ENCODE results near the gene PDE6A.

Gene PDE6A

DNA sequence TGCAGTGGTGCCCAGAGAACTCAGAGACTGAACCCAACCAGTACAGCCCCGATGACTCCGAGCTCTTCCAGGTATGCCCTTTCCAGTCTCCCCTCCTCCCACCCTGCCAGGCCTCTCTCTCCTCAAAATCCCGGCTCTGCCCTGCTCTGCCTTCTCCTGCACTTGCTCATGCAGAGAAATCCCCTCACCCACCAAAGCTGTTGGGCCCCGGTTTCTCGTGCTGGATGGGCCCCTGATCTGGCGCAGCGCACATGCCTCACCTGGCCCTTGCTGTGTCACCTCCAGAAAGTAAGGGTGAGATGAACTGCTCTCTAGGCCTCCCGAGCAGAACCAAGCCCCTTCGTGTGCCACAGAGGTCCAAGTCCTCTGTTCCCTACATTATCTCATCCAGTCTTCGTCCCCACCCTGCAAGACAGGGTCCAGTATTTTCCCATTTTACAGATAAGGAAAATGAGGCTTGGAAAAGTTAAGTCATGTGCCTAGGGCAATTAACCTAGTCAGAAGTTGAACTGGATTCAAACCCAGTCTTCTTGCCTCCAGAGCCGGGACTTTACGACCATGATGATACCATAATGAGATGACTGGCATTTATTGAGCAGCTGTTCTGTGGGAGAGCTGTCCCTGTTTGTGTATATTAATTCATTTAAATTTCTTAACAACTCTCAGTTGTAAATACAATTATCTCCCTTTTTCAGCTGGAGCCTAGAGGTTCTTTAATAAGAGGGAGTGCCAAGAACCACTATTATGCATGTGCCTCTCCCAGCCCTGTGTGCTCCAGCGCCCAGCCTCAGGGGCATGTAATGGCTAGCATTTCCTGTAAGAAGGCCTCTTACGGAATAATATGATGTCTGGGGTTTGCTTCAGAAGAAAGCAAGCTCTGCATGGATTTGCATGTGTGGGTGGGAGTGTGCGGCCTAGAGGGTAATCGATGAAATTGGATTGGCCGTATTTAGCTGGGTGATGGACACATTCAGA is 123.8 kb downstream of the PDE6A start:
- H3K4me3 ChIP-seq (ENCODE audit: low read depth, low read length) = no peak overlapping the region
- DNase-seq = no peak
- H3K27ac ChIP-seq = no peak overlapping the region
- in situ Hi-C loops (cut with HindIII; ENCODE audit: low pct_ligation_motif_present, low sequenced_read_pairs) = no loop called here
- H3K36me3 ChIP-seq (replicated peaks) = no peaks in the 10 kb centered on the region
- TF ChIP-seq, protein P1, sequence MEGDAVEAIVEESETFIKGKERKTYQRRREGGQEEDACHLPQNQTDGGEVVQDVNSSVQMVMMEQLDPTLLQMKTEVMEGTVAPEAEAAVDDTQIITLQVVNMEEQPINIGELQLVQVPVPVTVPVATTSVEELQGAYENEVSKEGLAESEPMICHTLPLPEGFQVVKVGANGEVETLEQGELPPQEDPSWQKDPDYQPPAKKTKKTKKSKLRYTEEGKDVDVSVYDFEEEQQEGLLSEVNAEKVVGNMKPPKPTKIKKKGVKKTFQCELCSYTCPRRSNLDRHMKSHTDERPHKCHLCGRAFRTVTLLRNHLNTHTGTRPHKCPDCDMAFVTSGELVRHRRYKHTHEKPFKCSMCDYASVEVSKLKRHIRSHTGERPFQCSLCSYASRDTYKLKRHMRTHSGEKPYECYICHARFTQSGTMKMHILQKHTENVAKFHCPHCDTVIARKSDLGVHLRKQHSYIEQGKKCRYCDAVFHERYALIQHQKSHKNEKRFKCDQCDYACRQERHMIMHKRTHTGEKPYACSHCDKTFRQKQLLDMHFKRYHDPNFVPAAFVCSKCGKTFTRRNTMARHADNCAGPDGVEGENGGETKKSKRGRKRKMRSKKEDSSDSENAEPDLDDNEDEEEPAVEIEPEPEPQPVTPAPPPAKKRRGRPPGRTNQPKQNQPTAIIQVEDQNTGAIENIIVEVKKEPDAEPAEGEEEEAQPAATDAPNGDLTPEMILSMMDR (IDR thresholded peaks at IDR 0.05; ENCODE audit: low read depth, low read length, missing control alignments) = no peak
- H3K27me3 ChIP-seq (replicated peaks) = no peaks in the 10 kb centered on the region

DNA sequence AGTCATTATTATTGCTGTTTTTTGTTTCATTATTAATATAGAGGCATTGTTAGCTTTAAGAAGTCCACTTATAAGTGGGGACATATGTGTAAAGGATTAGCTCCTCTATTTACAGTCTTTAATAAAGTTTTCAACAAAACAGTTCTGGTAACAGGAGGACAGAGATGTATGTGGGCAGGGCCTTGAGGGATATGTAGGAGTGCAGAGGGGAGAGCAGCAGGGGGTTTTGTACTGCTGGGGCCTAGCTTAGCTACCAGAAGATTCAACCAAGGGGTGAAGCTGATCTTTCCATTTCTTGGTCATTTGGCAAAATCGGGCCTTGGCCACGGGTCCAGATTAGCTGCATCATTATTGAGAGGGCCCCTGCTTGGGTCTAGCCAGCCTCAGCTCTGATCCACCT is 124.6 kb downstream of the PDE6A start:
- no peak overlapping the region for H3K4me3 ChIP-seq (ENCODE audit: low read depth, low read length)
- no peak overlapping the region for H3K27ac ChIP-seq
- no peaks in the 10 kb centered on the region for H3K27me3 ChIP-seq (replicated peaks)
- no peaks in the 10 kb centered on the region for H3K36me3 ChIP-seq (replicated peaks)
- TF ChIP-seq, protein P1 (IDR thresholded peaks at IDR 0.05; ENCODE audit: low read depth, low read length, missing control alignments) = no peak
- no peak for DNase-seq
- in situ Hi-C loops (cut with HindIII; ENCODE audit: low pct_ligation_motif_present, low sequenced_read_pairs) = no loop called here

DNA sequence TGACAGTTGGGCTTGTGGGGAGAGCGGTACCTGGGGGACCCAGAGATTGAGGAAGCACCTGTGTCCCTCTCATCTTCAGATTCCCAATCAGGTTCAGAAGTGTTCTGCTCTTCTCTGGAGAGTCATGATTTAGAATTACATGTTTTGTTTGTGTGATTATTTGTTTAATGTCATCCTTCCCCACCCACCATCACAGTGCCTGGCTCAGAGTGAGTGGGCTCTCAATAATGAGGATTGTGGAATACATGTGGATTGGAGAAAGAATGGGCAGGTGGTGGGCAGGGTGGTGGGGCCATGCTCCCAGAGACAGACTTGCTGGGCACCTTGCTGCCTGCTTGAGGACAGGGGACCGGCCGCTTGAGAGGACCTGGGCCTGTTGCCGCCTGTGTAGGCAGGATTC is 126.5 kb downstream of the PDE6A start:
- Histone ChIP-seq H3K27ac (no peak overlapping the region), H3K27me3 (replicated peaks) (no peaks in the 10 kb centered on the region), H3K4me3 (ENCODE audit: low read depth, low read length) (no peak overlapping the region), H3K36me3 (replicated peaks) (no peaks in the 10 kb centered on the region)
- in situ Hi-C loops (cut with HindIII; ENCODE audit: low pct_ligation_motif_present, low sequenced_read_pairs) = no loop called here
- no peak for DNase-seq
- TF ChIP-seq, protein P1 (IDR thresholded peaks at IDR 0.05; ENCODE audit: low read depth, low read length, missing control alignments) = no peak

DNA sequence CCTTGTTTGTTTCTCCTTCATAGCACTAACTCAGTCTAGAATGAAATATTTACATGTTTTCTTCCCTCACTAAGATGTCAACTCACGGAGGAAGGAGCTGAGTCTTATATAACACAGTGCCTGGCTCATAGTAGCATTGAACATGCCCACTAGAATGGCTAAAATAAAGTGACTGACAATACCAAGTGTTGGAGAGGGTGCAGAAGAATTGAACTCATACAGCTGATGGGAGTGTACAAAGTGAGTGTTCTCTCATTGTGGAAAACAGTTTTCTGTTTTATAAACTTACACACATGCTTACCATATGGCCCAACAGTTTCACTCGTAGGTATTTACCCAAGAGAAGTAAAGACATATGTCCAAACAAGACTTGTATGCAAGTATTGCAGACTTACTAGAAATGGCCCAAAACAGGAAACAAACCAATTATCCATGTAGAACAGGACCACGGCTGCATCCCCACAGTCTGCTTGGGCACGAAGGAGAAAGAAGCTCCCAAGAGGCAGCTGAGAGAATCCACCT is 127.0 kb downstream of the PDE6A start:
- Histone ChIP-seq H3K4me3 (ENCODE audit: low read depth, low read length) (no peak overlapping the region), H3K27me3 (replicated peaks) (no peaks in the 10 kb centered on the region), H3K27ac (no peak overlapping the region), H3K36me3 (replicated peaks) (no peaks in the 10 kb centered on the region)
- no peak for DNase-seq
- in situ Hi-C loops (cut with HindIII; ENCODE audit: low pct_ligation_motif_present, low sequenced_read_pairs) = no loop called here
- TF ChIP-seq, protein P1 (IDR thresholded peaks at IDR 0.05; ENCODE audit: low read depth, low read length, missing control alignments) = no peak

DNA sequence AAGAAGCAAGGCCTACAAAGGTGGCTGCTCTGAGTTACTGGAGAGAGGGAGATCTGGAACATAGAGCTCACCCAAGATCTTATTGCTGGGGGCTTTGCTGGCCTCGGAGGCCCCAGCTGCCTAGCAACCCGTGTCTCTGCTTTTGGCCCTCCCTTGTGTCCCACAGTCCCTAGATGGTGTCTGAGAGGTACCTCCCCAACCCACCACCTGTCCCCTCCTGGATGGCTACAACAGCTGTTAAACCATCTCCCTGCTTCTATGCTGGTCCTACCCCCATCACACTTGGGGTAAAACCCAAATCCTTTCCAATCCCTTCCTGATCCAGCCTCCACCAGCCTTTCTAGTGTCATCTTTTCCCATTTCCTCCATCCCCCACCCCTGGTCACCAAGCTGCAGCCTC is 127.9 kb downstream of the PDE6A start:
- no peaks in the 10 kb centered on the region for H3K36me3 ChIP-seq (replicated peaks)
- H3K27ac ChIP-seq = no peak overlapping the region
- H3K4me3 ChIP-seq (ENCODE audit: low read depth, low read length) = no peak overlapping the region
- TF ChIP-seq, protein P1 (IDR thresholded peaks at IDR 0.05; ENCODE audit: low read depth, low read length, missing control alignments) = no peak
- in situ Hi-C loops (cut with HindIII; ENCODE audit: low pct_ligation_motif_present, low sequenced_read_pairs) = no loop called here
- no peaks in the 10 kb centered on the region for H3K27me3 ChIP-seq (replicated peaks)
- no peak for DNase-seq

All from brain microvascular endothelial cell (primary cell).